CMK (cell line): ENCODE data around the gene NHLRC1.

ENCODE experiments used
- DNase-seq: peaks from one replicate; pipeline ENCODE4 v3.0.0-alpha.2; 2010; ENCODE audit warnings: low read depth

The NHLRC1 gene

DNA sequence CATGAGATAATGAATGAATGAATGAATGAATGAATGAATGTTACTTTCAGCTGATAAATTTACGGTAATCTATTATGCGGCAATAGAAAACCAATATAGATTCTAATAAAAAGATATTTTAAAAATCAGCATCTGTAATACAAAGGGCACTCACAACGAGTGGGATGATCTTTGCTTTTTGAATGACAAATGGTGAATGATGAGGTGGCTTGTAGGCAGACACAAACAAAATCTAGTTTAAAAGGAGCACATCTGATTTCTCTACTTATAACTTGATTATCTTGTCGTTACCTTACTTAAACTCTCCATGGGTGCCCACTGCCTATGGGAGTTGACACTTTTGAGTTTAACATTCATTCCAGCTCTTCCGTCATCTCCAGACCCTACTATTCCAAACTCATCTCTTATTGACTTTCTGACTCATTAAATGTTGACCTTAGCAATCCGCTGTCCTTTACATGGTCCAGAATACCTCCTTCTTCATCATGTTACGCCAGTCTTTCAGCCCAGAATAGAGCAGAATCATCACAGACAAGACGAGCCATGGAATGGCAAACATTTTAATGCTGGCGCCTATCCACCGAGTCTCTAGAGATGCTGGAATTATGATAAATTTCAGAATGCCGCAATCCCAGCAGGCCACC is 41.3 kb downstream of the NHLRC1 start:
- DNase-seq, result no peak

DNA sequence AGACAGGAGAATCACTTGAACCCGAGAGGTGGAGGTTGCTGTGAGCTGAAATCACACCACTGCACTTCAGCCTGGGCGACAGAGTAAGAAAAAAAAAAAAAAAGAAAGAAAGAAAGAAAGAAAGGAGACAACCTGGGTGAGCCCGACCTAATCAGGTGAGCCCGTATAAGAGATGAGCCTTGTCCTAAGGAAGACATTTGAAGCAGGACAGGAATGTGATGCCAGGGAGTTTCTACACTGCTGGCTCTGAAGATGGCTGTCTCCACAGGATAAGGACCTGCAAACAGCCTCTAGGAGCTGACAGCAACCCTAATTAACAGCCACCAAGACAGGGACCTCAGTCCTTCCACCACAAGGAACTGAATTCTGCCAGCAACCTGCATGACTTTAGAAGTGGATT is 41.9 kb downstream of the NHLRC1 start:
- DNase-seq, result no peak

DNA sequence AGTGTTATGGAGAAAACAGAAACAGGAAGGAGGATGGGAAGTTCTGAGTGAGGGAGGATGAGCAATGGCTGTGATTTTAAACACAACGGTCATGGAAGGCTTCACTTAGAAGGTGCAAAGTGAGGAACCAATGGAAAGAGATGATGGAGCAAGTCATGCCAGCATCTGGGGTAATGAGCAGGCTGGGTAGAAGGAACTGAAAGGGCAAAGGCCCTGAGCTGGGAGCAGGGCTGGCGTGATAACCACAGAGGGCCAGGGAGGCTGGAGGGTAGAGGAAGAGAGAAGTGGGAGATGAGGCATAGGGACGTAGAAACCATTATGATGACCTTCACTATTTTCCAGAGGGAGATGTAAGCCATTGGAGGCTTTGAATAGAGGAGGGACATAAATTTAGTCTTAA is 43.6 kb downstream of the NHLRC1 start:
- no peak for DNase-seq

DNA sequence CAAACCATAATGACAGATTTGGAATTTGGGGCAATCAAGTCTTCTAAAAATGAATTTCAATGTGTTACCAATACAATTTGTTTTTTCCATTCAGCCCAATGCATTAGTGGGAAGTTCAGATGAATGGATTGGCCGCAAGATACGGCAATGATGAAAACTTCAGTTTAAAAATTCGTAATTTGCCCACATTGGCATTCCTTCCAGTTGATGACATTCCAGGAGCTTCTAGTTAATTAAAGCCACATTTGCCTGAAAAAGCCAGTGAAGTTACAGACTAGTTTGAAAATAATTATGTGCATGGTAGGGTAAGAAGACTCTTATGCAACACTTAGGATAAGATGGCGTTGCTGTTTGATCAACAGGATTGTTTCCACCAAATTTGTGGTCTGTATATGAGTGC is 46.2 kb downstream of the NHLRC1 start:
- no peak for DNase-seq

DNA sequence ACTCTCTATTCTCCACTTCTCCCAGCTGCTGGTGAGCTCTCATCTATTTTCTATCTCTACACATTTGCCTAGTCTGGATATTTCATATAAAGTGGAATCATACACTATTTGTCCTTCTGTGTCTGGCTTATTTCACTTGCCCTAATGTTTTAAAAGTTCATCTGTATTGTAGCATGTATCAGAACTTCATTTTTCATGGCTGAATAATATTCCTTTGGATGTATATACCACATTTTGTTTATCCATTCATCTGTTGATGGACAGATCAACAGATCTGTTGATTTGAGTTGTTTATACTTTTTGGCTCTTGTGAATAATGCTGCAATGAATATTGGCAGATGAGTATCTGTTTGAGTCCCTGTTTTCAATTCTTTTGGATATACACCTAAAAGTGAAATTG is 49.6 kb downstream of the NHLRC1 start:
- no peak for DNase-seq

DNA sequence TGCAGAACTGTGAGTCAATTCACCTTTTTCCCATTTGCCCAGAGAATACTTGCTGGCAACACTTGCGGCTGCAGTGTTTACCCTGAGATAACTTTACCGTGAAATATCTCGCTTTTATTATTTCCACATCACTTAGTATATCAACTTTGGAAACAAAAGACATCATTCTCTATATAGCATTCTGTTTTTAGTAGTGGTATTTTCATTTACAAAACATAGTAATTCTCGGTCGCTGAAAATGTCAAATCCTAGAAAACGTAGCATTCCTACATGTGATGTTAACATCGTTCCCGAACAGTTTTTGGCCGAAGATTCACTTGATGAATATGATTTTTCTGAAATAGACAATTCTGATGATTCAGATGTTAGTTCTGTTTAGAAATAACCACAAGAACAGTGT is 52.0 kb downstream of the NHLRC1 start:
- DNase-seq, result no peak
